ENCODE measurements around the gene NPHS1. TPM values are rescaled to one million over a fixed set of nuclear protein-coding genes. Genes with fewer than 3 reads are reported as not detected.
A peak's percentile ranks its signal among the peaks of the same experiment; 100 is the strongest.

The NPHS1 gene
- total and polyA plus RNA-seq, 9 of the 15 experiments (the other 6 are each of a cell fraction or from before 2014, with no cell fraction given): 0.01 to 0.28 (median 0.14) TPM; not detected in 5

DNA sequence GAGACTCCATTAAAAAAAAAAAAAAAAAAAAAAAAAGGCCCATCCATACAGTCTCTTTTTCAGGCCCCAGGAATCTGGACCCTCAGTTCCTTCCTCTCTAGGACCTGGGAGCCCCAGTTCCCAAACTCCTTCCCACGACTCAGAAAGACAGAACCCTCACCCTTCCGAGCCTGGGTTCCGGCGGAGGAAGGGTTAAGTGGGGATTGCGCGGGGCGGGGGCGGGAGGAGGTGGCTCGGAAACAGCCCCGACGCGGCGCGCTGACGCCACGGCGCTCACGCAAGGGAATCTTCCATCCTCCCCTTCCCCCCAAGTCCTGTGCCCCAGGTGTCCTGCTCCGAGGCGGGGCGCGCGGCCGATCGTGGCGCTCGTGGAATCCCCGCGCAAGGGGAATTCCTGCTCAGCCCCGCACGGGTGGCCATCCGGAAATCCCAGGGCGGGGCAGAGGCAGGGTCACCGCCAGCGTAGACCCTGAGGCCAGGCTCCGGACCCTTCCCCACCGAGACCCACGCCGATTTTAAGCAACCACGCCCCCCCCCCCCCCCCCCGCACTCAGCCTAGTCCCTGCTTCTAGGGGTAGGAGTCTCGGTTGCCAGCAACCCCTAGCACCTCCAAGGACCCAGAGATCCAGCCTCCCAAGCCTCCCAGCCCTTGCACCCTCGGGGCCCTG lies 47.4 kb upstream of the NPHS1 start (continued):
- TF ChIP-seq NCOA6 (IDR thresholded peaks at IDR 0.05) (peak; percentile 79), ZNF311 (CRISPR knock-in tag; IDR thresholded peaks at IDR 0.05) (no peak), DPF2 (IDR thresholded peaks at IDR 0.05) (peak; percentile 38; the same call in 1 of the 2 replicates), CREM (IDR thresholded peaks at IDR 0.05; ENCODE audit: low read depth) (peak; percentile 91), SMARCA4 (IDR thresholded peaks at IDR 0.05) (peak; percentile 44; the same call in 1 of the 2 replicates), MYC (IDR thresholded peaks at IDR 0.05; ENCODE audit: low read depth, low read length) (peak; percentile 68; the same call in 1 of the 2 replicates), MYC (CRISPR knock-in tag; IDR thresholded peaks at IDR 0.05; ENCODE audit: borderline replicate concordance, low read depth) (no peak), SIN3A (IDR thresholded peaks at IDR 0.05; ENCODE audit: borderline replicate concordance in 2 of 2, control insufficient read depth in 1 of 2, low read depth in 2 of 2, low read length in 2 of 2) (peak; percentile 19 to 42; a peak in 1 of 4 replicates), RBBP5 (IDR thresholded peaks at IDR 0.05; ENCODE audit: borderline replicate concordance, insufficient read depth, low read length, poor library complexity, severe bottlenecking) (peak; percentile 71), CXXC5 (CRISPR knock-in tag; IDR thresholded peaks at IDR 0.05) (peak; percentile 57), RB1 (IDR thresholded peaks at IDR 0.05; ENCODE audit: low read depth) (peak; percentile 80), SMARCC2 (IDR thresholded peaks at IDR 0.05; ENCODE audit: low read depth) (no peak), ZBTB7A (IDR thresholded peaks at IDR 0.05; ENCODE audit: borderline replicate concordance, control insufficient read depth, low read depth, low read length) (peak; percentile 36; the same call in 1 of the 2 replicates), SAFB (IDR thresholded peaks at IDR 0.05; ENCODE audit: borderline replicate concordance, low read depth, low read length) (peak; percentile 96), YY1 (IDR thresholded peaks at IDR 0.05; ENCODE audit: borderline replicate concordance in 1 of 3, control insufficient read depth in 1 of 3, extremely low read depth in 1 of 3, insufficient read depth in 3 of 3, insufficient read length in 1 of 3, insufficient replicate concordance in 2 of 3, low read depth in 1 of 3, low read length in 2 of 3) (peak in 2 of 3 experiments; percentile 15 to 37)
- TF ChIP-seq, protein P1, sequence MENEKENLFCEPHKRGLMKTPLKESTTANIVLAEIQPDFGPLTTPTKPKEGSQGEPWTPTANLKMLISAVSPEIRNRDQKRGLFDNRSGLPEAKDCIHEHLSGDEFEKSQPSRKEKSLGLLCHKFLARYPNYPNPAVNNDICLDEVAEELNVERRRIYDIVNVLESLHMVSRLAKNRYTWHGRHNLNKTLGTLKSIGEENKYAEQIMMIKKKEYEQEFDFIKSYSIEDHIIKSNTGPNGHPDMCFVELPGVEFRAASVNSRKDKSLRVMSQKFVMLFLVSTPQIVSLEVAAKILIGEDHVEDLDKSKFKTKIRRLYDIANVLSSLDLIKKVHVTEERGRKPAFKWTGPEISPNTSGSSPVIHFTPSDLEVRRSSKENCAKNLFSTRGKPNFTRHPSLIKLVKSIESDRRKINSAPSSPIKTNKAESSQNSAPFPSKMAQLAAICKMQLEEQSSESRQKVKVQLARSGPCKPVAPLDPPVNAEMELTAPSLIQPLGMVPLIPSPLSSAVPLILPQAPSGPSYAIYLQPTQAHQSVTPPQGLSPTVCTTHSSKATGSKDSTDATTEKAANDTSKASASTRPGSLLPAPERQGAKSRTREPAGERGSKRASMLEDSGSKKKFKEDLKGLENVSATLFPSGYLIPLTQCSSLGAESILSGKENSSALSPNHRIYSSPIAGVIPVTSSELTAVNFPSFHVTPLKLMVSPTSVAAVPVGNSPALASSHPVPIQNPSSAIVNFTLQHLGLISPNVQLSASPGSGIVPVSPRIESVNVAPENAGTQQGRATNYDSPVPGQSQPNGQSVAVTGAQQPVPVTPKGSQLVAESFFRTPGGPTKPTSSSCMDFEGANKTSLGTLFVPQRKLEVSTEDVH (IDR thresholded peaks at IDR 0.05; ENCODE audit: low read depth, partially characterized antibody): peak; percentile 21
- TF ChIP-seq, protein P2, sequence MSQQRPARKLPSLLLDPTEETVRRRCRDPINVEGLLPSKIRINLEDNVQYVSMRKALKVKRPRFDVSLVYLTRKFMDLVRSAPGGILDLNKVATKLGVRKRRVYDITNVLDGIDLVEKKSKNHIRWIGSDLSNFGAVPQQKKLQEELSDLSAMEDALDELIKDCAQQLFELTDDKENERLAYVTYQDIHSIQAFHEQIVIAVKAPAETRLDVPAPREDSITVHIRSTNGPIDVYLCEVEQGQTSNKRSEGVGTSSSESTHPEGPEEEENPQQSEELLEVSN (IDR thresholded peaks at IDR 0.05; ENCODE audit: borderline replicate concordance in 1 of 2, extremely low read depth in 1 of 2, insufficient read depth in 1 of 2, insufficient read length in 1 of 2, low read depth in 1 of 2, low read length in 1 of 2, poor library complexity in 1 of 2, severe bottlenecking in 1 of 2): peak in 1 of 2 experiments; percentile 52

Measured in K562 (cell line).